Ishikawa (cell line): ENCODE measurements around the gene LCK.

ENCODE experiments used
- CEBPB ChIP-seq: IDR thresholded peaks from 2 replicates; pipeline ENCODE4 v1.6.1; 2012
- EGR1 ChIP-seq: IDR thresholded peaks from 2 replicates; pipeline ENCODE4 v1.6.1; 2012
- EP300 ChIP-seq: IDR thresholded peaks from 2 replicates; pipeline ENCODE4 v1.6.1; 2012; ENCODE audit warnings: borderline replicate concordance
- TAF1 ChIP-seq: IDR thresholded peaks from 2 replicates; pipeline ENCODE4 v1.6.1; 2012; ENCODE audit warnings: low read depth, mild to moderate bottlenecking
- YY1 ChIP-seq: IDR thresholded peaks from 2 replicates; pipeline ENCODE4 v1.6.1; 2012; ENCODE audit warnings: low read depth

- no peak for TF ChIP-seq TAF1
- no peak for TF ChIP-seq EP300
- no peak for TF ChIP-seq YY1
- TF ChIP-seq CEBPB = no peak
- no peak for TF ChIP-seq EGR1
Observed at GRCh38 chr1:32330558-32331151, 79.6 kb downstream of the LCK start.
